HG03521 (cell line): ENCODE measurements around the gene TMEM207.

Experiments used
- ATAC-seq: cut with Tn5 transposase; IDR thresholded peaks from one replicate; pipeline ENCODE4 v1.9.1; 2021; ENCODE audit warnings: mild to moderate bottlenecking, moderate library complexity; ENCODE audit not compliant: unreplicated experiment

Gene TMEM207

DNA sequence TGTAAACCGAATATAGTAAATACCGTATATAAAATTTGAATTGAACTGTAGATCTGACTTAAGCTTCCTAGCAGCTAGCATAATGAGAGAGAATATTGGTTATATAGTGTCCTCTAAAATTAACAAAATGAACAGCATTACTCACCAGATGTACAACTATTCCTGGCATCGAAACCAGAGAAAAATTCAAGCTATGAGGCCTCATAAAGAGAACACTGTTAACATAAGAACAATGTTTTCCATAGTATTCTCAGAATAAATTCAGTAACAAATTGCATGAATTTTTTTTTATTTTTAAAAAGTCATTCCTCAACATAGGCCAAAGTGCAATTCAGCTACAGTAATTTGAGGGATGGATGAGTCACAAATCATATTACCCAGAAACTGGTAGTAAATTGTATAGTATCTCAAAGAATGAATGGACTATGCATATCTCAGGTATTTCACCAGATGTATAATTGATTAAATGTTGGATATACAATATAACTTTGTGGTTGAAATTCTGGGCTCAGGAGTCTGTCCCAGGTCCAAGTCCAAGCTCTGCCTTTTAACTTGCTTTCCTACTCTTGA, 5.0 kb downstream of the TMEM207 start:
- no peak for ATAC-seq

DNA sequence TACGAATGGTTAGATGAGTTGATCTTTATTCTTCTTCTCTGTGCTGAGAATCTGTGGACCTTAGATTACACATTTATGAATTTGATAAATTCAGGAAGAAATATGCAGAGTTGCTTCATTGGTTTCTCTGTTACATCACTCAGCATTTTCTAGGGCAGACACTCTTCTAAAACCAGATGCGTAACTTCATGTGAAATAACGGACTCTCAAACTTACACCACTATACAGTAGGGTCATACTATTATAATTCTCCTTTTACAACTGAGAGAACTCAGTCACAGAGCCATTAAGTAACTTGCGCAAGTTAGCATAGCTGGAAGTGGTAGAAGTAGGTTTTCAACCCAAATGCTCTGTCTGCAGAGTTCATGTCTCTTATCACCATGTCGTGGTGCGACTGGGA, 5.7 kb downstream of the TMEM207 start:
- no peak for ATAC-seq

DNA sequence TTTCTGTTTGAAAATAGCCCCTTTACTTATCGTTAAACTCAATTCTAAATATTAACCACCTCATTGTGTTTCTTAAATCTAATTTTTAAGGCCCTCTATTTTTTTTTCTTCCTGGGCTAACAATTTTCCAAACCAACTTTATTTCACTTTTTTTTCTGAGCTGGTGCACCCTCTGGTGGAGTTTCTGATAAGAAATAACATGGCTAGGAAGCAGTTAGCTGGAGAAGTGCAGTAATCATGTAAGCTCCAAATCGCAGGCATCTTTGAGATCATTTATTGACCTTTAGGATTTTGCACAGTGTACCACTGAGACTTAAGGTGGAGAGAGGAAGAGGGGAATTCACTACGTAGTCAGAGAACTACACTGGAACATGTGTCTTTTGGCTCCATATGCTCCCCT, 6.4 kb downstream of the TMEM207 start:
- ATAC-seq: no peak

DNA sequence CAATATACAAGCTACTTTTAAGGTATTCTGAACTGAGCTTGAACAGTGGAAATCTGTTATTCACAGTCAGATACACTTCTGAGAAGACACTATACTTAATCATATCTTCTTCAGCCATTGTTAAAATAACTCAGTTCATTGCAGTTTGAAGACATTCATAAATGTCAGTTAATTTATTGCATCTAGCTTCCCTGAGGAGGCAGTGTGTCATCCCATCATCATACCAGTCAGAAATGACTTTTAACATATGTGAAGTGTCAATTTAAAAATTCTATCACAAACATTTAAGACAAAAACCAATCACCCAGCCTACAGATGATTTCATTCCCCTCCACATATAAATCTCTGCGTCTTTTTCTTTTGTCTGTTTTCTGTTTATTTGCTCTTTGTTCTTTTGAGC, 7.5 kb downstream of the TMEM207 start:
- no peak for ATAC-seq

DNA sequence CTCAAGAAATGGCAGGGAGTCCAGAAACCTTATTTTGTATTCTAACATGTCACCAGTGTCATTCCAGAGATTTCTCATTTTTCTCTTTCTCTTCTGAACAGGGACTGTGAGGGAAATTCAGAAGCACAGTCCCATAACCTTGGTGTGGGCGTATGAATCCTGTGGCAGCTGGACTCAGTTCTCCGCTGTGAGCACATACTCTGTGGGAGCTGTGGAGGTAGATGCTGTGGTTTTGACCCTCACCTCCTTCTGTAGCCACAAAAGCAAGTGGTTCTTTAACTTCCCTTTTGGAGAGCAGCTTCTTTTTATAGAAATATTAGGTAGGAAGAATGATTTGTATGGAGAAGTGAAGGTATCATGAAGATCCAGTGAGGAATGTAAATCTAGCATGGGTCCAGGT, 13.4 kb downstream of the TMEM207 start:
- ATAC-seq: no peak

DNA sequence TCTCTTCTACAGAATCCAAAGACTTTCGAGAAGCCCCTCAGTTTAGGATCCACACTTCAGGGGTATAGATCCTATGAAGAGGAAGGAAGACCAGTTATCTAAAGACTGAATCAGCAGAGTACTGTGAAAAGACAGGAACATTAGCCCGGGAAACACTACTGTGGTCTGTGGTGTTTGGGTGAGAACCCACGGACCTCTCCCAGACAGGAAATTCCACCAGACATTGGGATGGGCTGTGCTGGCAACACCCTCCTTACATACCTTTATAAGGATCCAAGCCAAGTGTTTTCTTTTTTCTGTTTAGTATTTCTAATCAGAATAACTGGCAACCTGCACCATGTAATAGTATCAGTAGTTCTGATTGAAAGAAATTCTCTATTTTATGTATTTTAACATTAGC, 14.1 kb downstream of the TMEM207 start:
- ATAC-seq: no peak

DNA sequence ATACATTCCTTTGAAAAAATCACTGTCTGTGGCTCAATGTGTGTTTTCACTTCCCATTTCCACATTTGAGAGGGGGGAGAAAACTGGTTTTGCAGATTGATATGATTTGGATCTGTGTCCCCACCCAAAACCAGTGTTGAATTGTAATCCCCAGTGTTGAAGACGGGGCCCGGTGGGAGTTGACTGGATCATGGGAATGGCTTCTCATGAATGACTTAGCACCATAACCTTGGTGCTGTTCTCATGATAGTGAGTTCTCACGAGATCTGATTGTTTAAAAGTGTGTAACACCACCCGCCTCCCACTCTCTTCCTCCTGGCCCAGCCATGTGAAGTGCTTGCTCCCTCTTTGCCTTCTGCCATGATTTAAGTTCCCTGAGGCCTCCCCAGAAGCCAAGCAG, 16.1 kb downstream of the TMEM207 start:
- ATAC-seq: no peak

DNA sequence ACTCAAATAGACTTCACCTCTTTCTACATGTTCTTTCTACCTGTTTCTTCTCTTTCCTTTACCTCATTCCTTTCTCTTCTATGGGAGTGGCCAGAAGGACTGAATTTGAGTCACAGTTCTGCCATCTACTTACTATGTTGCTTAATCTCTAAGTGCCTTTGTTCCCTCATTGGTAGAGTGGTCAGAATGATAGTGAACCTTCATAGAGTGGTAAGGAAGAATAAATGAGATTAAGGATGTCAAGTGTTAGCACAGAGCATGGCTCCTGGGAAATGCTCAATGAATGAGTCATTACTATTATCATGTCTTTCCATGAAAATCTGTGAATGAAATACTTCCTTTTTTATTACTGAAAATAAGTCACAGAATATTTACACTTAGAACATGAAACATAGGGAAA, 17.5 kb downstream of the TMEM207 start:
- no peak for ATAC-seq

DNA sequence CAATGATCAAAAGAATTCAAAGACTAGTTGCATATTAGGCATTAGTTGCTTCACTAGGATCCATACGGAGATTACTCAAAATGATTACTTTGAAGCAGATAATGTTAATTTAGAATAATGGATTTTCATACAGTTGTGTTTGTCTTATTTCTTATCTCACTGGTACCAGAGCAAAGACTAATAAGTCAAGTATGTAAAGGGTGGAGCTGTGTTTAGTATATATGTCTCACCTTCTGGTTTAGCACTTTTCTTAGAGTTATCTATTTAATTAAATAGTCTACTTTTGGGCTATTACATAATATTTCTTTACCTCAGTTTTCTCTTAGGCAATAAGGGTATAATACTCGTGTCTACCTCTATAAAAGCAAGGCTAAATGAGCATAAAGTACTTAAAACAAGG, 18.8 kb downstream of the TMEM207 start:
- no peak for ATAC-seq

DNA sequence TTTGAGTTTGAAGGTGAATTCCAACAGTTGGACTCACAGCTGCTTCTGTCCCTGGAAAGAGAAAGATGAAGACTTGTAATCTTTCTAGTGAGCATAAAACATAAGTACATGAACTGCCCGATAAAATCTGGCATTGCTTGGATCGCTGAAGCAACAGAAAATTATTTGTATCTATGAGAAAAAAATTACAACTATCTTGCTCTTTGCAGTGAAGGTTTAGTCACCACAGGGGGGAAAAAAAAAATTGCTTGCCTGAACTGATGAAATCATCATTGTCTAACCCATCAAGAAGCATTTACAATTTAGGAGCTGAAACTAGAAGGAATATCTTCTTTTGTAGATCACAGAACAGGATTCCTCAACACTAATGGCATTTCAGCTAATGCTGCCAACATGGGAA, 20.0 kb downstream of the TMEM207 start:
- ATAC-seq: no peak

DNA sequence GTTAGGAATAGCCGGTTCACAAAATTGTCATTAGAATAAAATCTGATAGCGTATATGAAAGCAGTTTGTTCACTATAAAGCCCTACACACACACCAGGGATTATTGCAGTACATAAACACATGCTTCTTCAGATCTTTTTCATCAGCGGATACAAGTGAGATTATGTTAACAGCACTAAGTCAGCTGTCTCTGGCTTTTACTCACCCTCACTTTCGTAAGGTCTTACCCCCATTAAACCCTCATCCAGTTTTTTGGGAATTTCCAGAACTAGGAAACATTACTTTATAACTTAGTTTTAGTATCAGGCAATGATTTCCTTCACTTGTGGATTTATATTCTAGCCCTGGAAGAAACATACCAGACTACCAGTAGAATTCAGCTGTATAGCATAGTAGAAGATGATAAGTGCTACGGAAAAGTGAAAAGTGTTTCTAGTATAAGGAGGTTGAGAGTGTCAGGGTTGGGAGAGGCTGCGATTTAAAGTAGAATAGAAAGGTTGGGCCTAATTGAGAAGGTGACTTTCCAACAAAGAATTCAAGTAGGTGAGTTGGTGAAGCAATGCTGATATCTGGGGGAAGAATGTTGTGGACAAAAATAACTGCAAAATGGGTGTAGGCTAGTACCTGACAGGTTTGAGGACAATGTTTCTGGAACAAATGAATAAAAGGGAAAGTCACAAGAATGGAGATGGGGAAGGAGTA, 22.7 kb downstream of the TMEM207 start:
- ATAC-seq: no peak

DNA sequence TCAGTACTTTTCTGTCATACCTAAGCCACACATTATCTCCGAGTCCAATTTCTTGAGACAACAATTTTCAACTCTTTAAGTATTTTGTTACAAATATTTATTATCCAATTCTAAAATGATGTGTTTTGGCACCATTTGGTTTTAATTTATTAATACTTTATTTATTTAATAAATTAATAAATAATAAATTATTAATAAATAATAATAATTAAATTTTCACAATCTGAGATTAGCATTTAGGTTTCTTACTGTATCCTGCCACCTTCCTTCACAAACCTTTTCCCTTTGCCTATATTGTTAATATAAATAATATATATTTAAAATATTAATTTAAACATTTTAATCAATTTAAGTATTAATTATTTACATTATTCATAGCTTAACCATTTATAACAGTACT, 23.9 kb downstream of the TMEM207 start:
- no peak for ATAC-seq

DNA sequence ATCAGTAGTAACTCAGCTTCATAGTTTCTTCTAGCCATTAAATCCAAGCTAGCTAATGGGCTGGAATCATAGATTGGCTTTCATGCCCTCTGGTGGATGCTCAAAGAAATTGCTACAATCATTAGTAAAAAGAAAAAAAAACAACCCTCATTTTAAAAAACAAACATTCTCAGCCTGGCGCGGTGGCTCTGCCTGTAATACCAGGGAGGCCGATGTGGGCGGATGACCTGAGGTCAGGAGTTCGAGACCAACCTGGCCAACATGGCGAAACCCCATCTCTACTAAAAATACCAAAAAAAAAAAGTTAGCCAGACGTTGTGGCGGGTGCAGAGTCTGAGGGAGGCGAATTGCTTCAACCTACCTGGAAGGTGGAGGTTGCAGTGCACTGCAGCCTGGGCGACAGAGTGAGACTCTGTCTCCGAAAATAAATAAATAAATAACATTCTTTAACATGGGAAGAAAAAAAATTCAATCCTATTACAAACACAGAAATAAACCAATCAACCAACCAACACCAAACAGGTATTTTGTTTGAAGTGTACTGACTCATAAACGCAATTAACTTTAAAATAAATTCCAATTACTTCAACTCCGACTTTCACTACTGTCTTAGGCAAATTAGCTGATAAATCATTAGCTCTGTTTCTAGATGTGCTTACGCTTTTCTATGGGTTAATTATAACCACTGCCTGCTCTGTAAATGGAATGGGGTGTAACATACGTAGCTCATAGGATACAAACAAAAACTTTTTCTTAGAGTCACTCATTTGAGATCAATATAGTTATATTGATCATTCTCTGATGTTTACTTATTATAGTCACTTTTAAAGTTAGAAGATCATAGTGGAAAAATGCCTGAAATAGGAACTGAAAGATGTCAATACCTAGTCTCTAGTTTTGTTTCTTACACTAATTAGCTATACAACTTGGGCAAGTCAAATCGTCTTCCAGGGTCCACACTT, 24.9 kb downstream of the TMEM207 start:
- peak; percentile 66 for ATAC-seq

DNA sequence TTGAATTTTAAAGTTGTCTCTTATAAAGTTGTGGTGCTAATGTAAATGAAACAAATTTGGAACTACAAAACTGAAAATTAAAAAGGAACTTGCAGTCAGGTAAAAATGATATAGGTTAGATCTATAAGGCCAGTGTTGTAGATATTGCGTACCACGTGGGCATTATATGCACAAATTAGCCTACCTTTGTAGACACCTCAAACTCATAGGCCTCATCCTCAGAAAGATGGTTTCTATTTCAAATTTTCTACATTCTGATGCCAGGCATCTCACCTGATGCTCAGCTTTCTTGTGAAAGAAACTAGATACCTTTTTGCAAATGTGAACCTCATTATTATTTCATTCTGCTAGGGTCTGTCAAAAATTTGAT, 25.6 kb downstream of the TMEM207 start:
- ATAC-seq: no peak

DNA sequence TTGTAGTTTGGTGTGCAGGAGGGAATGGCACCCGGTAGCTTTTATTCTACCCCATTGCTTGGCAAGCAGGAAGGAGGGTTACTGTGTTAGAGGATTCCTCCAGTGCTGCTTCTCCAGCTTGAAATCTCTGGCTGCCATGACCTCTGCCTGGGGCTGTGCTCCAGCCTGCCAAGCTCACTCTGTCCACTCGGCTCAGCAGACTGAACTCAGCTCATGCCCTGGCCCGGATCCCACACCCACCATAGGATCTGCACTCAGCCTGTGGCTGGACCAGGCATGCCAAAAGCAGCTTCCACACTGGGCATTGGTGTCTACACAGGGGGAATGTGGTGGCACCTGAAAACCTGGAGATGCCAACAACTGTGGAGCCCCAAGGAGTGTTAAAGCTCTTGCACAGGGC, 35.4 kb downstream of the TMEM207 start:
- no peak for ATAC-seq

DNA sequence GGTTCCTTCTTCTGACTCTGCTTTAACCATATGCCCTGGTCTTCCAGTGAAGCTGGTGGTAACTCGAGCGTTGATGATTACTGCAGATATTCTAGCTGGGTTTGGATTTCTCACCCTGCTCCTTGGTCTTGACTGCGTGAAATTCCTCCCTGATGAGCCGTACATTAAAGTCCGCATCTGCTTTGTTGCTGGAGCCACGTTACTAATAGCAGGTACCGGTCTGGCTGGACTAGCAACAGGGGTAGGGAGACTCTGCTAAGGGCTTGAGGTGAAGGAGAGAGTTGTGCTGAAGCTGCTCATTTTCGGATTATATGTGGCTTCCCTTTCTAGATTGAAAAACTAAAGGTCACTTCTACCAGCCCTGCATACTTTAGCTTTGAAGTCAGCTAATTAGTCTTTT, 45.0 kb downstream of the TMEM207 start:
- no peak for ATAC-seq

DNA sequence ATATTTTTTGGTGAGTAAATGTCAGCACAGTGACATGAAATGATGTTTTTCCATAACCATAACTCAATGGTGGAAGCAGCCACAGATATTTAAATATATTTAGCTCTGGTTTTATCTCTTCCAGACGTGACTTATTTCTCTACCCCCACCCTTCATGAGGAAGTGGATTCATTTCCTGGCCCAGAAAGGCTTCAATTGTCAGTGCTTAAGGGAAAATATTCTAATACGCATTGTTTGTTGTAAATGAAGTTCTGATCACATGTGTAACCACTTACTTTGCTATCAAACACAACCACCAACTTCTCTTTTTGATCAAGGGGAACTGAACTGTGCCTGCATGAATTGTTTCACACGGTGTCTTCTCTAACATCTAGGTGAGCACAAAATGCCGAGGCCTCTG, 47.7 kb downstream of the TMEM207 start:
- no peak for ATAC-seq

DNA sequence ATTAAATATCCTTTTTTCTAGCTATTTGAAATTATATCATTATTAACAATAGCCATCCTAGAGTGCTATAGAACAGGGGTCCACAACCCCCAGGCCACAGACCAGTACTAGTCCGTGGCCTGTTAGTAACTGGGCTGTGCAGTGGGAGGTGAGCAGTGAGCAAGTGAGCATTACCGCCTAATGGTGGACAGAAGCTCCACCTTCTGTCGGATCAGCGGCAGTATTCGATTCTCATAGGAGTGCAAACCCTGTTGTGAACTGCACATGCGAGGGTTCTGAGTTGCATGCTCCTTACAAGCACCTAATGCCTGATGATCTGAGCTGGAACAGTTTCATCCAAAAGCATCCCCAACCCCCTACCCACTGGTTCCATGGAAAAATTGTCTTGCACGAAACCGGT, 50.0 kb downstream of the TMEM207 start:
- ATAC-seq: no peak

DNA sequence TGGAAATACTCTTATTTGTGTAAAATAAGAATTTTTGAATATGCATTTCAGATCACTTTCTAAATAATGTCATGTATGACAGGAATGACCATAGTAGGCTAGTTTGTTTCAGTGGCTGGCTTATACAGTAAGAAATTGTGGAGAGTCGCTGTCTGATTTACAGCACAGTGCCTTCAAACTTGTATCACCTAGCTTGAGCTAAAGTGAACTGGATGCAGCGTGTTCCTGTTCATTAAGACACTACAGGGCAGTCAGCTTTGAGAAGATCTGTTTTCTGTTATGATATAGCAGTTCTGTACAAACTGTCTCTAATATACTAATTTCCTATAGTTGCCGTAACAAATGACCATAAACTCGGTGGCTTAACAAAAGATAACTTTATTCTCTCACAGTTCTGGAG, 51.8 kb downstream of the TMEM207 start:
- ATAC-seq: no peak

DNA sequence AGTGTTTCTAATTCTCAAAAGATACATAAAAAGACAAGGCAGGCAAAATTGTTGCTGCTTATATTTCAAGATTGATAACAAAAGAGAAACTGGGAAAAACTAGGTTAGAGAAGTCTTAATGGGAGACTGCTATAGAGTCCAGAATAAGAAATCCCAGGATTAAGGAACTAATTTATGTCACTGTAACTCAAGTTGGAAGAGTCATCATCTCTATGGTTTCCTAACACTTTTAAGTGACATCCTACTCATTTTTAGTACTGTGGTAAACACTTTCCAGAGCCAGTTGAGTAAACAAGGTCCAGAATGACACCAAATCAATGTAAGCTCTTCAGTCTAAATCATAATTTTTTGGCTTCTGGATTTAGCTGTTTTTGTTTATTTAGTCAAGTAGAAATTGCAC, 53.7 kb downstream of the TMEM207 start:
- ATAC-seq: no peak

DNA sequence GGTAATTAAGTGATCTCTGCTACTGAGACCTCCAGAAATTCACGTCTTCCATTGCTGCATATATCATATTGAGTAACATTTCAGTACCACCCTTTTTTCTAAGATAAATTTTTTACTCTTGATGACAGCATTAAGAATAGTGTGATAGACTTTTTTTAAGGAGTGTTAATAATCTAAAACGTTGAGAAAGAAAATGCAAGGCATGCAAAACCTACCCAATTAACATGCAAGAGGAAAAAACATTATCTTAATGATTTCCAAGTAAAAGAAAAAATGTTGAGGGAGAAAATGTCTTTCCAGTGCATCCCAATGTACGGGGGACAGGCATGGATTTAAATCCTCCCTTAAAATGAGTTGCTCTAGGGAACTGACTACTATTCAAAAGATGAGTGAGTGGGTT, 61.0 kb downstream of the TMEM207 start:
- no peak for ATAC-seq

DNA sequence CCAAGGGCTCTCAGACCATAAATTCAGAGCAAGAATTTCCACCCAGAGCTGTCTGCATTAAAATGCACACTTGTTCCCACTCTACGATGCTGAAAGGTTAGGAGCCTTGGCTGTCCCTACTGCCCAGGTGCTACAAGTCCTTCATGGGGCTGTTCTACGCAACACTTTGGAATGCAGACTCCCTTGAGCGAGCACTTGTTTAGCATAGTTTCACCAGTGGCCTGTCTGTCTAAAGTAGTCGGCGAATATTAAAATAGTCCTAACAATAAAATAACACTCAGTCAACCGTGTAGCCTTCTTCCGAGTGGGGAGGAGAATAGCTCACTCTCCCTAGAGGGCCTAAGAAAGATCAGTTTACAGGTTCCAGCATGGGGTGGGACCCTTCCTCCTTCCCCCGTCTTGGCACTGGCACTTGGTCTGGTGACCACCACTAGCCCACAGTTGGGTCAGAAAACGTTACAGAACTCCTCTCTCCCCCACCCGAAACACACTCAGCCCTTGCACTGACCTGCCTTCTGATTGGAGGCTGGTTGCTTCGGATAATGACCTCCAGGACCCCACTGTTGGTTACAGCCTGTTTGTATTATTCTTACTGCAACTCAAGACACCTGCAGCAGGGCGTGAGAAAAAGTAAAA, 62.0 kb downstream of the TMEM207 start, which contains the start of gene CLDN16:
Gene CLDN16 (plus strand): TSS at position 586 of the 636 bp plus-strand sequence. CDS start 167 bp downstream, outside the sequence.
- no peak for ATAC-seq
